Stimulated activated CD8-positive, alpha-beta memory T cell treated with anti-CD3 and anti-CD28 coated beads, Interleukin-4, amount 100 ng/mL, for 4 hours (primary cell): ENCODE results near the gene SCYL2.

Experiments used
- DNase-seq, 2 donors: peaks; one replicate each; pipeline ENCODE4 v3.0.0-alpha.2; 2020; ENCODE audit warnings: low read depth in 2 of 2, low spot score in 1 of 2

Gene SCYL2

GRCh38 chr12:100372853-100373640 lies 106.1 kb downstream of the SCYL2 start:
- no peak for DNase-seq

GRCh38 chr12:100375038-100375735 lies 108.2 kb downstream of the SCYL2 start:
- no peak for DNase-seq

- DNase-seq = no peak
Observed at GRCh38 chr12:100376161-100376560, 109.2 kb downstream of the SCYL2 start.

- DNase-seq = no peak
Observed at GRCh38 chr12:100381379-100381778, 114.4 kb downstream of the SCYL2 start.

- DNase-seq = no peak
Observed at GRCh38 chr12:100382338-100382737, 115.4 kb downstream of the SCYL2 start.

- no peak for DNase-seq
Observed at GRCh38 chr12:100383586-100384558, 116.9 kb downstream of the SCYL2 start.

GRCh38 chr12:100384559-100384935 lies 117.6 kb downstream of the SCYL2 start:
- no peak for DNase-seq

- DNase-seq = no peak
Observed at GRCh38 chr12:100388382-100388781, 121.4 kb downstream of the SCYL2 start.
